K562 (cell line): ENCODE data around the gene CTDSP1. TPM values are rescaled to one million over a fixed set of nuclear protein-coding genes. Genes with fewer than 3 reads are reported as not detected.

Experiments used
- ATAC-seq: fragments of 200-7000 bp; cut with Tn5 transposase; 3 replicates; pipeline ENCODE4 v1.9.1; 2020; ENCODE audit warnings: moderate library complexity
- BruUV-seq: library from RNA; stranded (reverse); fragments of 400-500 nt; replicated peaks from 2 replicates; lab custom pipeline; 2021; lab: Mats Ljungman, UMichigan
- CTCF ChIA-PET: fragments of 300-600 bp; formaldehyde crosslinking; extraction: SDS; loops from one replicate; lab custom pipeline; 2021; ENCODE audit warnings: low intra/inter-chr PET ratio; lab: Yijun Ruan, JAX
- POLR2A ChIA-PET: fragments of 300-600, 350-650 bp; sonication (Branson Sonifier 250); formaldehyde crosslinking; extraction: SDS; loops from one replicate; lab custom pipeline; 2021; ENCODE audit warnings: antibody characterized with exemption, inconsistent platforms; lab: Yijun Ruan, JAX
- DNase-seq, 4 experiments: peaks; one replicate each; pipeline versions ENCODE4 v3.0.0 to v3.0.0-alpha.2; 2011 to 2018; ENCODE audit warnings: low spot score in 3 of 4, mixed read lengths in 3 of 4; ENCODE audit errors: extremely low read depth in 1 of 4
- FAIRE-seq: peaks from 2 replicates; lab custom pipeline; 2011; peaks lifted over from hg19 to GRCh38; lab: Jason Lieb, UNC
- H2AFZ ChIP-seq: 2 replicates; pipeline ENCODE4 v1.6.0; 2011; ENCODE audit warnings: low read depth, low read length, control low read depth, inconsistent platforms
- H3K27ac ChIP-seq: fragments of 200-600 bp; 3 replicates; pipeline ENCODE4 v1.8.0; 2011; ENCODE audit warnings: low read depth, mild to moderate bottlenecking, control low read depth, inconsistent platforms, low read length, moderate library complexity, mixed read lengths; ENCODE audit errors: extremely low read depth
- H3K27me3 ChIP-seq, 2 experiments: fragments of 300-600 bp in 1 of 2; 2 replicates in 1 of 2; 3 replicates in 1 of 2; pipeline versions ENCODE4 v1.6.0 to v1.8.0; 2011; ENCODE audit warnings: inconsistent platforms in 2 of 2, low read length in 2 of 2, mild to moderate bottlenecking in 1 of 2, mixed read lengths in 1 of 2, moderate library complexity in 1 of 2; ENCODE audit not compliant: control insufficient read depth in 2 of 2, insufficient read depth in 2 of 2
- H3K36me3 ChIP-seq: fragments of 300-600 bp; 3 replicates; pipeline ENCODE4 v1.8.0; 2011; ENCODE audit warnings: mild to moderate bottlenecking, low read length, inconsistent platforms; ENCODE audit not compliant: control insufficient read depth, insufficient read depth
- H3K4me1 ChIP-seq, 2 experiments: fragments of 200-600 bp in 1 of 2; replicated peaks in 1 of 2; 2 replicates in 1 of 2; 3 replicates in 1 of 2; pipeline versions ENCODE4 v1.5.1 to v1.8.0; 2011; ENCODE audit warnings: inconsistent platforms in 2 of 2, low read length in 2 of 2, mild to moderate bottlenecking in 1 of 2, mixed read lengths in 1 of 2, moderate library complexity in 1 of 2; ENCODE audit not compliant: control insufficient read depth in 2 of 2, insufficient read depth in 2 of 2
- H3K4me2 ChIP-seq: 2 replicates; pipeline ENCODE4 v1.6.1; 2011; ENCODE audit warnings: low read length, control low read depth, inconsistent platforms, mixed read lengths; ENCODE audit not compliant: insufficient read depth
- H3K4me3 ChIP-seq: fragments of 200-600 bp; sonication (generic), shearing (Covaris generic); 2 replicates; pipeline ENCODE4 v1.5.1; 2016; ENCODE audit warnings: control low read depth, inconsistent platforms
- H3K79me2 ChIP-seq: fragments of 200-600 bp; 3 replicates; pipeline ENCODE4 v1.8.0; 2011; ENCODE audit warnings: low read length, inconsistent platforms; ENCODE audit not compliant: control insufficient read depth, insufficient read depth
- H3K9ac ChIP-seq, 2 experiments: 2 replicates each; pipeline versions ENCODE4 v1.6.0 to v1.6.1; 2011; ENCODE audit warnings: low read depth in 2 of 2, low read length in 2 of 2, control low read depth in 1 of 2, inconsistent platforms in 1 of 2, mild to moderate bottlenecking in 1 of 2, mixed read lengths in 1 of 2; ENCODE audit not compliant: insufficient read depth in 1 of 2
- H3K9me1 ChIP-seq: one replicate; pipeline ENCODE4 v1.6.0; 2011; ENCODE audit warnings: inconsistent platforms, mild to moderate bottlenecking, low read length, moderate library complexity; ENCODE audit not compliant: control insufficient read depth, insufficient read depth
- H3K9me3 ChIP-seq: replicated peaks from 2 replicates; pipeline ENCODE4 v1.5.1; 2011; ENCODE audit warnings: low read depth, low read length, inconsistent platforms; ENCODE audit not compliant: control insufficient read depth, insufficient read depth
- H4K20me1 ChIP-seq: replicated peaks from 2 replicates; pipeline ENCODE4 v1.6.1; 2011; ENCODE audit warnings: low read length, inconsistent platforms, mixed read lengths; ENCODE audit not compliant: control insufficient read depth, insufficient read depth
- ATF7 ChIP-seq: fragments of 450-650 bp; IDR thresholded peaks from 2 replicates; pipeline ENCODE4 v1.7.1; 2014; ENCODE audit warnings: mild to moderate bottlenecking, moderate library complexity
- CC2D1A ChIP-seq: fragments of 450-650 bp; IDR thresholded peaks from 2 replicates; pipeline ENCODE4 v1.6.1; 2017; ENCODE audit warnings: mild to moderate bottlenecking
- DMBX1 ChIP-seq: fragments of 250-450 bp; sonication (Bioruptor Pico); IDR thresholded peaks from 2 replicates; pipeline ENCODE4 v1.8.0; 2022; ENCODE audit warnings: inconsistent platforms, mild to moderate bottlenecking, moderate library complexity, borderline replicate concordance
- ELF4 ChIP-seq: fragments of 450-650 bp; formaldehyde crosslinking; IDR thresholded peaks from 2 replicates; pipeline ENCODE4 v1.4.0; 2022; ENCODE audit warnings: missing genetic modification characterization
- HDAC6 ChIP-seq: IDR thresholded peaks from 2 replicates; pipeline ENCODE4 v1.6.1; 2012; ENCODE audit warnings: low read depth, mild to moderate bottlenecking, control low read depth, inconsistent platforms, low read length, moderate library complexity
- NFE2L1 ChIP-seq: fragments of 450-650 bp; IDR thresholded peaks from 2 replicates; pipeline ENCODE4 v1.6.1; 2016; ENCODE audit warnings: missing genetic modification characterization, low read depth, mild to moderate bottlenecking, missing compliant biosample characterization, moderate library complexity, borderline replicate concordance
- SAFB ChIP-seq: fragments of 200-400 bp; formaldehyde crosslinking; IDR thresholded peaks from 2 replicates; pipeline ENCODE4 v1.6.1; 2017; ENCODE audit warnings: low read depth, low read length, borderline replicate concordance
- TCF3 ChIP-seq: sonication (generic); formaldehyde crosslinking; IDR thresholded peaks from 2 replicates; pipeline ENCODE4 v1.4.0; 2020; ENCODE audit warnings: mild to moderate bottlenecking, missing genetic modification reagents
- ZBTB12 ChIP-seq: fragments of 250-450 bp; sonication (Bioruptor Pico); IDR thresholded peaks from 2 replicates; pipeline ENCODE4 v1.4.0; 2020
- ZKSCAN8 ChIP-seq: fragments of 200-800 bp; sonication (Bioruptor generic); IDR thresholded peaks from 2 replicates; pipeline ENCODE4 v1.6.1; 2016; ENCODE audit warnings: missing genetic modification characterization, missing compliant biosample characterization
- ZNF212 ChIP-seq: fragments of 450-650 bp; formaldehyde crosslinking; IDR thresholded peaks from 2 replicates; pipeline ENCODE4 v1.4.0; 2020; ENCODE audit warnings: mild to moderate bottlenecking
- ZNF586 ChIP-seq: fragments of 450-650 bp; formaldehyde crosslinking; conservative IDR thresholded peaks from 2 replicates; pipeline ENCODE4 v1.4.0; 2020; ENCODE audit warnings: mild to moderate bottlenecking, moderate library complexity
- WGBS: fragments of 100-300 bp; shearing (Covaris generic); methylation state at CpG from one replicate; pipeline ENCODE4 v1.1.6; 2016; ENCODE audit warnings: low coverage, mixed read lengths; ENCODE audit not compliant: insufficient coverage; ENCODE audit errors: missing lambda C conversion rate; 5-methylcytosine and 5-hydroxymethylcytosine counted together
- in situ Hi-C: fragments of 300-500 bp; cut with MboI; formaldehyde crosslinking; loops from 4 replicates; pipeline ENCODE4 v1.15.0; 2018; ENCODE audit warnings: inconsistent platforms, mixed read lengths
- intact Hi-C: fragments of 100-400 bp; cut with micrococcal nuclease; formaldehyde crosslinking; loops from 2 replicates; pipeline ENCODE4 v1.14.2; 2022
- polyA plus RNA-seq, 8 experiments: library from polyadenylated mRNA; depleted of rRNA in 4 of 8; stranded (reverse) in 5 of 8; unstranded in 3 of 8; fragments of >200 nt; fragmentation: Nextera tagmentation in 2 of 8; fragmentation: Illumina TruSeq in 1 of 8; extraction: Ambion mirVana in 2 of 8; extraction: Trizol in 1 of 8; gene quantifications; 2 replicates each; pipeline versions ENCODE4 v1.2.1 to v1.2.3, GENCODE V29; 2011 to 2014; ENCODE audit warnings: inconsistent platforms in 1 of 8, missing spikeins in 1 of 8
- total RNA-seq, 7 experiments: library from RNA; depleted of rRNA in 6 of 7; stranded (reverse); fragments of >200 nt in 6 of 7; fragmentation: Illumina TruSeq in 2 of 7; extraction: Trizol in 2 of 7; gene quantifications; 2 replicates each; pipeline versions ENCODE4 v1.2.1 to v1.2.3, GENCODE V29; 2011 to 2021; ENCODE audit warnings: low replicate concordance in 1 of 7
- TF ChIP-seq, protein P1 (sequence below): fragments of 150-350 bp; IDR thresholded peaks from 2 replicates; pipeline ENCODE4 v1.6.1; 2014; ENCODE audit warnings: low read depth, mild to moderate bottlenecking, low read length, borderline replicate concordance
- TF ChIP-seq, protein P2 (sequence below): IDR thresholded peaks from 2 replicates; pipeline ENCODE4 v1.6.1; 2012; ENCODE audit warnings: low read depth, low read length, improper control_type of control experiment, borderline replicate concordance

CTDSP1 gene
- total and polyA plus RNA-seq, 9 of the 15 experiments (the other 6 are each of a cell fraction or from before 2014, with no cell fraction given) = 2.4 to 74.8 (median 45.8) TPM

DNA sequence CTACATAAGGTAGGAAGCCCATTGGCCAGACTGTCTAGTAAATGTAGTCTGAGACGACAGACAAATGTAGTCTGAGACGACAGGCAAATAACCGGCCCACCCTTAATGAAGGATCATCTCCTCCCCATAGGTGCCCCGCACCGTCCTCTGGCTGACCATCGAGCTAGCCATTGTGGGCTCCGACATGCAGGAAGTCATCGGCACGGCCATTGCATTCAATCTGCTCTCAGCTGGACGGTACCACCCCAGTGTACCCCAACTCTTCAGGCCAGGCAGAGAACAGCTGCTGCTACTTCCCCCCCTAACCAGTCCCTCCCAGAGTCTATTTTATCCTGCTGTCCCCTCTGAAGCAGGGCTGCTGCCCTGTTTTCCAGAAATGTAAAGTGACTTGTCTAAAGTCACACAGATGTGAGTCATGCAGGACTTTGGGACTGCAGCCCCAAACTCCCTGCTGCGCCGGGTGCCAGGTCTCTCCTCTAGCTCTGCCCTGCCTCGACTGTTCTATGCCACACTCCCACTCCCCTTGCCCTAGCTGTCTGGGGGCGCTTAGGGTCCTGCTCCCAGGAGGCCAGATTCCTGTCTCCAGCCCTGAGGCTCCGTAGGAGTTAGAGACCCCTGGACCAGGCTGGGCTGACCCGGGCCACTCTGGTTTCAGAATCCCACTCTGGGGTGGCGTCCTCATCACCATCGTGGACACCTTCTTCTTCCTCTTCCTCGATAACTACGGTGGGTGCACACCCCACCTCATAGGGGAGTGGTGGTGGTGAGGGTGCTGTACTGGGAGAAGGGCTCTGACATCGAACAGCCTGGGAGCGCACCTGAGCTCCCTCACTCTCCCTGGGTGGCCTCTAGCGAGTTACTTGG, 12.9 kb upstream of the CTDSP1 start:
- H3K4me1 ChIP-seq = peaks cover 7 to 20% of the 10 kb centered on the region in 2 experiments; a peak in 4 of 5 replicates
- BruUV-seq = no TSS peak
- CTCF ChIA-PET = no interaction called here
- H3K9ac ChIP-seq = peak overlapping the region in 1 of 2 experiments; percentile 71; a peak in 2 of 4 replicates
- DNase-seq = no peak
- H3K9me3 ChIP-seq = no peaks in the 10 kb centered on the region
- no peaks in the 10 kb centered on the region for H3K27me3 ChIP-seq
- no peak overlapping the region for H3K27ac ChIP-seq
- TF ChIP-seq ZKSCAN8 (CRISPR knock-in tag) = no peak
- TF ChIP-seq ELF4 (CRISPR knock-in tag) = no peak
- no peak for TF ChIP-seq ATF7
- no peak for TF ChIP-seq SAFB
- TF ChIP-seq NFE2L1 = no peak
- TF ChIP-seq, protein P1, sequence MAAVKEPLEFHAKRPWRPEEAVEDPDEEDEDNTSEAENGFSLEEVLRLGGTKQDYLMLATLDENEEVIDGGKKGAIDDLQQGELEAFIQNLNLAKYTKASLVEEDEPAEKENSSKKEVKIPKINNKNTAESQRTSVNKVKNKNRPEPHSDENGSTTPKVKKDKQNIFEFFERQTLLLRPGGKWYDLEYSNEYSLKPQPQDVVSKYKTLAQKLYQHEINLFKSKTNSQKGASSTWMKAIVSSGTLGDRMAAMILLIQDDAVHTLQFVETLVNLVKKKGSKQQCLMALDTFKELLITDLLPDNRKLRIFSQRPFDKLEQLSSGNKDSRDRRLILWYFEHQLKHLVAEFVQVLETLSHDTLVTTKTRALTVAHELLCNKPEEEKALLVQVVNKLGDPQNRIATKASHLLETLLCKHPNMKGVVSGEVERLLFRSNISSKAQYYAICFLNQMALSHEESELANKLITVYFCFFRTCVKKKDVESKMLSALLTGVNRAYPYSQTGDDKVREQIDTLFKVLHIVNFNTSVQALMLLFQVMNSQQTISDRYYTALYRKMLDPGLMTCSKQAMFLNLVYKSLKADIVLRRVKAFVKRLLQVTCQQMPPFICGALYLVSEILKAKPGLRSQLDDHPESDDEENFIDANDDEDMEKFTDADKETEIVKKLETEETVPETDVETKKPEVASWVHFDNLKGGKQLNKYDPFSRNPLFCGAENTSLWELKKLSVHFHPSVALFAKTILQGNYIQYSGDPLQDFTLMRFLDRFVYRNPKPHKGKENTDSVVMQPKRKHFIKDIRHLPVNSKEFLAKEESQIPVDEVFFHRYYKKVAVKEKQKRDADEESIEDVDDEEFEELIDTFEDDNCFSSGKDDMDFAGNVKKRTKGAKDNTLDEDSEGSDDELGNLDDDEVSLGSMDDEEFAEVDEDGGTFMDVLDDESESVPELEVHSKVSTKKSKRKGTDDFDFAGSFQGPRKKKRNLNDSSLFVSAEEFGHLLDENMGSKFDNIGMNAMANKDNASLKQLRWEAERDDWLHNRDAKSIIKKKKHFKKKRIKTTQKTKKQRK = no peak
- no peak for TF ChIP-seq TCF3
- no peak for TF ChIP-seq DMBX1
- no peak for TF ChIP-seq ZBTB12
- TF ChIP-seq ZNF586 (CRISPR knock-in tag) = no peak
- no peak for TF ChIP-seq CC2D1A
- no peak for TF ChIP-seq HDAC6
- TF ChIP-seq ZNF212 (CRISPR knock-in tag) = no peak
- TF ChIP-seq, protein P2, sequence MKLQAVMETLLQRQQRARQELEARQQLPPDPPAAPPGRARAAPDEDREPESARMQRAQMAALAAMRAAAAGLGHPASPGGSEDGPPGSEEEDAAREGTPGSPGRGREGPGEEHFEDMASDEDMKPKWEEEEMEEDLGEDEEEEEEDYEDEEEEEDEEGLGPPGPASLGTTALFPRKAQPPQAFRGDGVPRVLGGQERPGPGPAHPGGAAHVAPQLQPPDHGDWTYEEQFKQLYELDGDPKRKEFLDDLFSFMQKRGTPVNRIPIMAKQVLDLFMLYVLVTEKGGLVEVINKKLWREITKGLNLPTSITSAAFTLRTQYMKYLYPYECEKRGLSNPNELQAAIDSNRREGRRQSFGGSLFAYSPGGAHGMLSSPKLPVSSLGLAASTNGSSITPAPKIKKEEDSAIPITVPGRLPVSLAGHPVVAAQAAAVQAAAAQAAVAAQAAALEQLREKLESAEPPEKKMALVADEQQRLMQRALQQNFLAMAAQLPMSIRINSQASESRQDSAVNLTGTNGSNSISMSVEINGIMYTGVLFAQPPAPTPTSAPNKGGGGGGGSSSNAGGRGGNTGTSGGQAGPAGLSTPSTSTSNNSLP = no peak
- POLR2A ChIA-PET = interaction anchor here (0.7 to 1.2 kb wide), 2 partner anchors 54 to 184 kb away, joined by 3 to 5 read pairs; no protein-coding TSS in a partner anchor
- 0 out of 2 replicates have a peak overlapping the region, but pooled peaks have one; percentile 19 for H2AFZ ChIP-seq
- ATAC-seq = peak; percentile 12; the same call in 2 of the 3 replicates
- intact Hi-C loops = no loop called here
- no peak for FAIRE-seq
- H3K79me2 ChIP-seq = no peaks in the 10 kb centered on the region
- H3K9me1 ChIP-seq = no peaks in the 10 kb centered on the region
- no peak overlapping the region for H3K4me2 ChIP-seq
- no peaks in the 10 kb centered on the region for H4K20me1 ChIP-seq
- in situ Hi-C loops = no loop called here
- H3K4me3 ChIP-seq = no peak overlapping the region
- WGBS = 59% methylated on average over 16 of the region's 23 CpGs
- H3K36me3 ChIP-seq = no peaks in the 10 kb centered on the region
